ENCODE data around the gene NFASC.

GRCh38 chr1:204997591-204998355, 127.1 kb downstream of the NFASC start:
- no peak for TF ChIP-seq POLR2AphosphoS5 (IDR thresholded peaks at IDR 0.05; ENCODE audit: insufficient read depth, low read depth, low read length)
- no peak for TF ChIP-seq CTCF (IDR thresholded peaks at IDR 0.05; ENCODE audit: extremely low read depth in 1 of 2, insufficient read depth in 1 of 2, low read depth in 1 of 2, low read length in 2 of 2)
- no peak for TF ChIP-seq POLR2A (IDR thresholded peaks at IDR 0.05; ENCODE audit: low read depth, low read length)
- TF ChIP-seq MYC (IDR thresholded peaks at IDR 0.05; ENCODE audit: low read depth, low read length), result no peak
- no peak for TF ChIP-seq EZH2 (IDR thresholded peaks at IDR 0.05; ENCODE audit: borderline replicate concordance, low read depth, low read length, severe bottlenecking)
- no peak for TF ChIP-seq MAX (IDR thresholded peaks at IDR 0.05; ENCODE audit: insufficient read depth, insufficient read length)
- no peak for TF ChIP-seq JUN (IDR thresholded peaks at IDR 0.05; ENCODE audit: borderline replicate concordance, insufficient read depth, insufficient read length, low read depth)
